H9 (cell line): Measurements from ENCODE around the gene ST6GAL1. TPM values are rescaled to one million over a fixed set of nuclear protein-coding genes. Genes with fewer than 3 reads are reported as not detected.
A peak's percentile ranks its signal among the peaks of the same experiment; 100 is the strongest.

Source experiments
- DNase-seq: peaks from one replicate; pipeline ENCODE4 v3.0.0-alpha.2; 2017
- H2AFZ ChIP-seq: one replicate; pipeline ENCODE4 v1.6.1; 2013; ENCODE audit warnings: mild to moderate bottlenecking, low read length, control low read depth, moderate library complexity
- H2AK5ac ChIP-seq: 2 replicates; pipeline ENCODE4 v1.6.1; 2013; ENCODE audit warnings: low read length, control low read depth, mixed read lengths; ENCODE audit not compliant: insufficient read length
- H2BK120ac ChIP-seq: one replicate; pipeline ENCODE4 v1.6.1; 2013; ENCODE audit warnings: low read depth, mild to moderate bottlenecking, low read length, control low read depth, inconsistent platforms; ENCODE audit not compliant: poor library complexity, severe bottlenecking
- H2BK12ac ChIP-seq: 2 replicates; pipeline ENCODE4 v1.6.1; 2013; ENCODE audit warnings: low read length, control low read depth, mixed read lengths, low read depth; ENCODE audit not compliant: insufficient read length
- H2BK15ac ChIP-seq: 2 replicates; pipeline ENCODE4 v1.6.1; 2013; ENCODE audit warnings: low read depth, low read length, control low read depth
- H2BK20ac ChIP-seq: one replicate; pipeline ENCODE4 v1.6.1; 2013; ENCODE audit warnings: low read depth, mild to moderate bottlenecking, low read length, control low read depth, inconsistent platforms; ENCODE audit not compliant: poor library complexity, severe bottlenecking
- H2BK5ac ChIP-seq: 2 replicates; pipeline ENCODE4 v1.6.1; 2013; ENCODE audit warnings: low read length, control low read depth, mixed read lengths; ENCODE audit not compliant: insufficient read length
- H3K14ac ChIP-seq: 2 replicates; pipeline ENCODE4 v1.6.1; 2013; ENCODE audit warnings: low read length, control low read depth; ENCODE audit not compliant: insufficient read depth
- H3K18ac ChIP-seq: 2 replicates; pipeline ENCODE4 v1.6.1; 2013; ENCODE audit warnings: low read depth, mild to moderate bottlenecking, mixed read lengths, low read length, control low read depth; ENCODE audit not compliant: insufficient read length
- H3K23ac ChIP-seq: 2 replicates; pipeline ENCODE4 v1.6.1; 2013; ENCODE audit warnings: low read length, control low read depth, mixed read lengths, low read depth; ENCODE audit not compliant: insufficient read length
- H3K23me2 ChIP-seq: 2 replicates; pipeline ENCODE4 v1.6.1; 2013; ENCODE audit warnings: low read depth, mild to moderate bottlenecking, mixed read lengths, low read length, control low read depth; ENCODE audit not compliant: insufficient read length, poor library complexity, severe bottlenecking
- H3K27ac ChIP-seq: 2 replicates; pipeline ENCODE4 v1.5.1; 2013; ENCODE audit warnings: low read length, control low read depth, mixed read lengths, low read depth; ENCODE audit not compliant: insufficient read length
- H3K27me3 ChIP-seq: 2 replicates; pipeline ENCODE4 v1.6.1; 2013; ENCODE audit warnings: low read length, control low read depth, inconsistent platforms; ENCODE audit not compliant: insufficient read depth
- H3K4ac ChIP-seq: 2 replicates; pipeline ENCODE4 v1.6.1; 2013; ENCODE audit warnings: low read depth, mild to moderate bottlenecking, control low read depth, inconsistent platforms, low read length, moderate library complexity
- H3K4me1 ChIP-seq: 2 replicates; pipeline ENCODE4 v1.6.1; 2013; ENCODE audit warnings: low read length, control low read depth, inconsistent platforms; ENCODE audit not compliant: insufficient read depth
- H3K4me2 ChIP-seq: 2 replicates; pipeline ENCODE4 v1.6.1; 2013; ENCODE audit warnings: low read length, control low read depth, mixed read lengths; ENCODE audit not compliant: insufficient read length, insufficient read depth
- H3K56ac ChIP-seq: 2 replicates; pipeline ENCODE4 v1.6.1; 2013; ENCODE audit warnings: low read depth, mild to moderate bottlenecking, mixed read lengths, low read length, control low read depth; ENCODE audit not compliant: insufficient read length
- H3K79me1 ChIP-seq: 2 replicates; pipeline ENCODE4 v1.6.1; 2013; ENCODE audit warnings: low read depth, mild to moderate bottlenecking, moderate library complexity, low read length, control low read depth, inconsistent platforms; ENCODE audit not compliant: insufficient read depth, poor library complexity, severe bottlenecking
- H3K79me2 ChIP-seq: 2 replicates; pipeline ENCODE4 v1.6.1; 2013; ENCODE audit warnings: low read length, control low read depth, inconsistent platforms; ENCODE audit not compliant: insufficient read depth
- H3K9ac ChIP-seq: 2 replicates; pipeline ENCODE4 v1.6.1; 2013; ENCODE audit warnings: low read length, control low read depth, mixed read lengths; ENCODE audit not compliant: insufficient read length; ENCODE audit errors: extremely low read depth
- H3K9me3 ChIP-seq: one replicate; pipeline ENCODE4 v1.6.1; 2013; ENCODE audit warnings: low read depth, low read length, inconsistent platforms; ENCODE audit not compliant: control insufficient read depth
- H3T11ph ChIP-seq: one replicate; pipeline ENCODE4 v1.6.1; 2013; ENCODE audit warnings: mild to moderate bottlenecking, low read length, control low read depth, inconsistent platforms
- H4K20me1 ChIP-seq: one replicate; pipeline ENCODE4 v1.6.1; 2013; ENCODE audit not compliant: control insufficient read depth, insufficient read length, insufficient read depth
- H4K5ac ChIP-seq: 2 replicates; pipeline ENCODE4 v1.6.1; 2013; ENCODE audit warnings: low read depth, mild to moderate bottlenecking, mixed read lengths, low read length, control low read depth; ENCODE audit not compliant: insufficient read length
- H4K8ac ChIP-seq: replicated peaks from 2 replicates; pipeline ENCODE4 v1.6.1; 2013; ENCODE audit warnings: low read length, control low read depth, mixed read lengths, low read depth; ENCODE audit not compliant: insufficient read length
- H4K91ac ChIP-seq: 2 replicates; pipeline ENCODE4 v1.6.1; 2013; ENCODE audit warnings: low read depth, mild to moderate bottlenecking, moderate library complexity, mixed read lengths, low read length, control low read depth; ENCODE audit not compliant: insufficient read length
- H3K27ac Mint-ChIP-seq, 3 experiments: 2 replicates in 2 of 3; 3 replicates in 1 of 3; pipeline ENCODE4 v1.8.0; 2020 to 2021; ENCODE audit warnings: mixed read lengths in 3 of 3, mild to moderate bottlenecking in 1 of 3, moderate library complexity in 1 of 3
- H3K27me3 Mint-ChIP-seq: 2 replicates; pipeline ENCODE4 v1.8.0; 2021; ENCODE audit warnings: low read depth, mild to moderate bottlenecking, moderate library complexity, mixed read lengths
- H3K36me3 Mint-ChIP-seq, 3 experiments: 2 replicates in 2 of 3; 3 replicates in 1 of 3; pipeline ENCODE4 v1.8.0; 2020 to 2021; ENCODE audit warnings: low read depth in 3 of 3, mixed read lengths in 3 of 3; ENCODE audit not compliant: insufficient read depth in 1 of 3
- H3K4me1 Mint-ChIP-seq, 2 experiments: 2 replicates each; pipeline ENCODE4 v1.8.0; 2020; ENCODE audit warnings: mixed read lengths in 2 of 2
- H3K4me3 Mint-ChIP-seq, 2 experiments: 2 replicates in 1 of 2; 3 replicates in 1 of 2; pipeline ENCODE4 v1.8.0; 2020 to 2021; ENCODE audit warnings: mild to moderate bottlenecking in 2 of 2, mixed read lengths in 2 of 2, moderate library complexity in 1 of 2
- H3K9me3 Mint-ChIP-seq, 2 experiments: 2 replicates in 1 of 2; 3 replicates in 1 of 2; pipeline ENCODE4 v1.8.0; 2020; ENCODE audit warnings: mild to moderate bottlenecking in 2 of 2, mixed read lengths in 2 of 2, moderate library complexity in 1 of 2
- WGBS: extraction: QIAGEN DNeasy Blood & Tissue Kit; methylation state at CpG from one replicate; pipeline ENCODE4 v1.1.7; 2013; ENCODE audit warnings: missing lambda C conversion rate, low lambda C conversion rate, mixed read lengths; ENCODE audit not compliant: insufficient read length; ENCODE audit errors: extremely low coverage; 5-methylcytosine and 5-hydroxymethylcytosine counted together
- total RNA-seq: library from RNA; stranded (reverse); gene quantifications from 2 replicates; pipeline ENCODE4 v1.2.1, GENCODE V29; 2021
- TF ChIP-seq, protein P1 (sequence below): fragments of 200-600 bp; sonication (generic); conservative IDR thresholded peaks from 3 replicates; pipeline ENCODE4 v1.8.0; 2021; ENCODE audit warnings: antibody characterized with exemption, mild to moderate bottlenecking

Gene ST6GAL1
- total RNA-seq, 1 experiment from 2014 or later = 139 TPM

- H3K27me3 Mint-ChIP-seq = no peaks in the 10 kb centered on the region
- H3K4me3 Mint-ChIP-seq = no peak overlapping the region
- no peaks in the 10 kb centered on the region for H3K9me3 Mint-ChIP-seq
These were observed 28.8 kb downstream of the ST6GAL1 start for GRCh38 chr3:186959029-186959624.

More at GRCh38 chr3:186959029-186959624, 28.8 kb downstream of the ST6GAL1 start:
- Histone ChIP-seq H3K4me1 (peaks cover 14% of the 10 kb centered on the region; the same call in 1 of the 2 replicates), H4K91ac (no peak overlapping the region), H2BK15ac (no peak overlapping the region), H3K79me2 (no peaks in the 10 kb centered on the region; the same call in 1 of the 2 replicates), H3K9me3 (no peaks in the 10 kb centered on the region), H3T11ph (no peak overlapping the region), H2AFZ (no peak overlapping the region), H2BK12ac (no peak overlapping the region), H4K20me1 (no peaks in the 10 kb centered on the region), H3K27ac (no peak overlapping the region), H3K79me1 (no peaks in the 10 kb centered on the region), H3K27me3 (no peaks in the 10 kb centered on the region), H3K4me2 (no peak overlapping the region), H3K18ac (no peak overlapping the region), H3K23me2 (no peaks in the 10 kb centered on the region), H3K23ac (no peak overlapping the region), H2BK120ac (no peak overlapping the region), H2BK20ac (no peak overlapping the region), H3K4ac (no peak overlapping the region), H3K9ac (no peak overlapping the region), H2AK5ac (no peak overlapping the region), H3K14ac (no peak overlapping the region), H4K8ac (no peak overlapping the region), H4K5ac (no peak overlapping the region), H2BK5ac (no peak overlapping the region), H3K56ac (no peak overlapping the region)
- peak overlapping the region in 2 of 3 experiments; percentile 31 to 37; a peak in 1 of 7 replicates for H3K27ac Mint-ChIP-seq
- WGBS = no CpG with 5 or more reads among the region's 3 CpGs
- DNase-seq = no peak
- H3K4me1 Mint-ChIP-seq = peaks cover 55 to 57% of the 10 kb centered on the region in 2 experiments
- TF ChIP-seq, protein P1, sequence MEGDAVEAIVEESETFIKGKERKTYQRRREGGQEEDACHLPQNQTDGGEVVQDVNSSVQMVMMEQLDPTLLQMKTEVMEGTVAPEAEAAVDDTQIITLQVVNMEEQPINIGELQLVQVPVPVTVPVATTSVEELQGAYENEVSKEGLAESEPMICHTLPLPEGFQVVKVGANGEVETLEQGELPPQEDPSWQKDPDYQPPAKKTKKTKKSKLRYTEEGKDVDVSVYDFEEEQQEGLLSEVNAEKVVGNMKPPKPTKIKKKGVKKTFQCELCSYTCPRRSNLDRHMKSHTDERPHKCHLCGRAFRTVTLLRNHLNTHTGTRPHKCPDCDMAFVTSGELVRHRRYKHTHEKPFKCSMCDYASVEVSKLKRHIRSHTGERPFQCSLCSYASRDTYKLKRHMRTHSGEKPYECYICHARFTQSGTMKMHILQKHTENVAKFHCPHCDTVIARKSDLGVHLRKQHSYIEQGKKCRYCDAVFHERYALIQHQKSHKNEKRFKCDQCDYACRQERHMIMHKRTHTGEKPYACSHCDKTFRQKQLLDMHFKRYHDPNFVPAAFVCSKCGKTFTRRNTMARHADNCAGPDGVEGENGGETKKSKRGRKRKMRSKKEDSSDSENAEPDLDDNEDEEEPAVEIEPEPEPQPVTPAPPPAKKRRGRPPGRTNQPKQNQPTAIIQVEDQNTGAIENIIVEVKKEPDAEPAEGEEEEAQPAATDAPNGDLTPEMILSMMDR = peak; percentile 30; the same call in 2 of the 3 replicates
- peaks cover 8 to 43% (median 24%) of the 10 kb centered on the region in 3 experiments for H3K36me3 Mint-ChIP-seq
